Measurements from ENCODE around the gene CARD8. TPM values are rescaled to one million over a fixed set of nuclear protein-coding genes. Genes with fewer than 3 reads are reported as not detected.
"Not testable (repeated sequence)": the region's sequence is repeated elsewhere in the genome, so short reads cannot be mapped to it uniquely, and the experiment has no call there.

CARD8 gene
- total and polyA plus RNA-seq, 4 donors, result 7.6 to 116 (median 32.3) TPM

DNA sequence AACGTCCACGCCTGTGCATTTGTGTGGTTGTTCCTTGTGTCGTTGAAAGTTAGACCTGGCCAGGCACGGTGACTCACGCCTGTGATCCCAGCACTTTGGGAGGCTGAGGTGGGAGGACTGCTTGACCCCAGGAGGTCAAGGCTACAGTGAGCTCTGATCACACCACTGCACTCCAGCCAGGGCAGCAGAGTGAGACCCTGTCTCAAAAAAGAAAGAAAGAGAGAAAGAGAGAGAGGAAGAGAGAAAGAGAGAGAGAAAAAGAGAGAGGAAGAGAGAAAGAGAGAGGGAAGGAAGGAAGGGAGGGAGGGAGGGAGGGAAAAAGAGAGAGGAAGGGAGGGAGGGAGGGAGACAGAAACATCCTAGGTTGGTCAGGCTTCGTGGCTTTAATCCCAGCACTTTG lies 19.2 kb upstream of the CARD8 start:
- peak in 1 of 2 donors; percentile 14 for DNase-seq
- H3K4me1 ChIP-seq (ENCODE audit: control insufficient read depth in 1 of 2, insufficient read depth in 2 of 2, low read length in 2 of 2), result no peaks in the 10 kb centered on the region
- 78 to 84% methylated on average over 6 of the region's 6 CpGs for WGBS, 2 donors
- no peaks in the 10 kb centered on the region for H3K9me3 ChIP-seq (ENCODE audit: control insufficient read depth, low read length)
- H3K27me3 ChIP-seq (ENCODE audit: control insufficient read depth in 1 of 2, insufficient read depth in 2 of 2, low read length in 1 of 2), result no peaks in the 10 kb centered on the region
- H3K27ac ChIP-seq (ENCODE audit: low read depth in 1 of 2, low read length in 2 of 2), result no peak overlapping the region
- intact Hi-C loops (cut with DNase I), result no loop called here
- H3K4me3 ChIP-seq (ENCODE audit: low read length in 2 of 2), result no peak overlapping the region
- no peak for ATAC-seq (ENCODE audit: low FRiP score)
- H3K36me3 ChIP-seq (ENCODE audit: control insufficient read depth in 1 of 2, insufficient read depth in 2 of 2, low read length in 1 of 2), result no peaks in the 10 kb centered on the region

DNA sequence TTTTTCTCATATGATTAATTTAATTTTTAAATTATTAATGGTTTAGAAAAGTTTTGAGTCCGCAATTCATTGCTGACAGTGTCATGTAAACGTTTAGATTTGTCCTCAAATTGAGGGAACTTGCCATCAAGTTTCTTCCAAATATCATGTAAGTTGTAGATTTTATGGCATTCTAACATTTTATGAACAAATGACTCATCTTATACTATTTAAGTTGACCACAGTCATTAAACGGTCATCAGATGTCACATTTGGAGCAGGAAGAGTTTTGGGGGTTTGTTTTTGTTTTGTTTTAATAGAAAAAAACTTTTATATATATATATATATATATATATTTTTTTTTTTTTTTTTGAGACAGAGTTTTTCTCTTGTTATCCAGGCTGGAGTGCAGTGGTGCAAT lies 18.5 kb upstream of the CARD8 start:
- H3K9me3 ChIP-seq (ENCODE audit: control insufficient read depth, low read length), result no peaks in the 10 kb centered on the region
- no peak overlapping the region for H3K4me3 ChIP-seq (ENCODE audit: low read length in 2 of 2)
- no peak for ATAC-seq (ENCODE audit: low FRiP score)
- intact Hi-C loops (cut with DNase I), result no loop called here
- H3K4me1 ChIP-seq (ENCODE audit: control insufficient read depth in 1 of 2, insufficient read depth in 2 of 2, low read length in 2 of 2), result no peaks in the 10 kb centered on the region
- 80 to 84% methylated on average over 3 of the region's 3 CpGs for WGBS, 2 donors
- no peaks in the 10 kb centered on the region for H3K36me3 ChIP-seq (ENCODE audit: control insufficient read depth in 1 of 2, insufficient read depth in 2 of 2, low read length in 1 of 2)
- H3K27me3 ChIP-seq (ENCODE audit: control insufficient read depth in 1 of 2, insufficient read depth in 2 of 2, low read length in 1 of 2), result no peaks in the 10 kb centered on the region
- DNase-seq, result no peak
- H3K27ac ChIP-seq (ENCODE audit: low read depth in 1 of 2, low read length in 2 of 2), result no peak overlapping the region

DNA sequence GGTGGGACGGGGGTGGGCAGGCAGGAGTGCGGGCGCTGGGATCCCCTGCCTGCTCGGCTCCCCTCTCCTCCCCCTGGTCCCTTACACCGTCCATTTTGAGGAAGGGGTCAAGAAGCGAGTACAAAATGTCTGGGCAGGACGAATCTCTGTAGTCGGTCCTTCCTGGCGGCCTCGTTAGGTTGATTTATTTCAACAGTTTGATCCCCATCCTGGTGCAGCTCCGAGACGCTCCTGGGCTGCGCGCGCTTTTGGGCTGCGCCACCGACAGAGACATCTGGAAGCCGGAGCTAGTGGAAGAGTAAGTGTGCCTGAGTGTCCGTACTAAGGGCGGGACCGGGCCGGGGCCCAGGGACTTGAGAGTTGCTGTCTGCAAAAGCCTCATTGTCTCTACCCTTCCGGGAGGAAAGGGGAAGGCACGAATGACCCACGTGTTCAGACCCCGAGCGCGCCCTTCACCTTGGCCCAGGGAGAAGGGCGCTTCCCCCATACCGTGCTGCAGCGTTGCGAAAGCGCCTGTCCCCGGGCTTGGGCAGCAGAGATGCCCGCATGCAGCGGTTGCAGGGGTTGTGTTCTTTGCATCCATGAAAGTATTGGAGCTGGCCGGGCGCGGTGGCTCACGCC lies 15.9 kb upstream of the CARD8 start:
- intact Hi-C loops (cut with DNase I), result no loop called here
- H3K27me3 ChIP-seq (ENCODE audit: control insufficient read depth in 1 of 2, insufficient read depth in 2 of 2, low read length in 1 of 2), result no peaks in the 10 kb centered on the region
- H3K4me1 ChIP-seq (ENCODE audit: control insufficient read depth in 1 of 2, insufficient read depth in 2 of 2, low read length in 2 of 2), result no peaks in the 10 kb centered on the region
- no peak overlapping the region for H3K27ac ChIP-seq (ENCODE audit: low read depth in 1 of 2, low read length in 2 of 2)
- no peaks in the 10 kb centered on the region for H3K36me3 ChIP-seq (ENCODE audit: control insufficient read depth in 1 of 2, insufficient read depth in 2 of 2, low read length in 1 of 2)
- 3 to 5% methylated on average over 35 to 40 of the region's 40 CpGs for WGBS, 2 donors
- DNase-seq (peak; percentile 62 to 80), ATAC-seq (ENCODE audit: low FRiP score) (peak; percentile 76)
- no peaks in the 10 kb centered on the region for H3K9me3 ChIP-seq (ENCODE audit: control insufficient read depth, low read length)
- H3K4me3 ChIP-seq (ENCODE audit: low read length in 2 of 2), result peak overlapping the region in 1 of 2 donors; percentile 15

DNA sequence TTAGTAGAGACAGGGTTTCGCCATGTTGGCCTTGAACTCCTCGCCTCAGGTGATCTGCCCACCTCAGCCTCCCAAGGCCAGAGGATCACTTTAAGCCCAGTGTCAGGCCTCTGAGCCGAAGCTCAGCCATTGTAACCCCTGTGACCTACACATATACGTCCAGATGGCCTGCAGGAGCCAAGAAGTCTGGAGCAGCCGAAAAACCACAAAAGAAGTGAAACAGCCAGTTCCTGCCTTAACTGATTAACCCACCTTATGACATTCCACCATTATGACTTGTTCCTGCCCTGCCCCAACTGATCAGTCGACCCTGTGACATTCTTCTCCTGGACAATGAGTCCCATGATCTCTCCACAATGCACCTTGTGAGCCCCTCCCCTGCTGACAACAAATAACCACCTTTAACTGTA lies 13.9 kb upstream of the CARD8 start:
- H3K36me3 ChIP-seq (ENCODE audit: control insufficient read depth in 1 of 2, insufficient read depth in 2 of 2, low read length in 1 of 2); H3K27me3 ChIP-seq (ENCODE audit: control insufficient read depth in 1 of 2, insufficient read depth in 2 of 2, low read length in 1 of 2); H3K27ac ChIP-seq (ENCODE audit: low read depth in 1 of 2, low read length in 2 of 2); ATAC-seq (ENCODE audit: low FRiP score); H3K4me1 ChIP-seq (ENCODE audit: control insufficient read depth in 1 of 2, insufficient read depth in 2 of 2, low read length in 2 of 2); H3K4me3 ChIP-seq (ENCODE audit: low read length in 2 of 2); H3K9me3 ChIP-seq (ENCODE audit: control insufficient read depth, low read length); DNase-seq: not testable (repeated sequence)
- 90 to 91% methylated on average over 6 of the region's 6 CpGs for WGBS, 2 donors
- intact Hi-C loops (cut with DNase I), result loop anchor here (2.0 to 10.0 kb wide), 4 partner anchors 21 to 318 kb away; no protein-coding TSS in a partner anchor

DNA sequence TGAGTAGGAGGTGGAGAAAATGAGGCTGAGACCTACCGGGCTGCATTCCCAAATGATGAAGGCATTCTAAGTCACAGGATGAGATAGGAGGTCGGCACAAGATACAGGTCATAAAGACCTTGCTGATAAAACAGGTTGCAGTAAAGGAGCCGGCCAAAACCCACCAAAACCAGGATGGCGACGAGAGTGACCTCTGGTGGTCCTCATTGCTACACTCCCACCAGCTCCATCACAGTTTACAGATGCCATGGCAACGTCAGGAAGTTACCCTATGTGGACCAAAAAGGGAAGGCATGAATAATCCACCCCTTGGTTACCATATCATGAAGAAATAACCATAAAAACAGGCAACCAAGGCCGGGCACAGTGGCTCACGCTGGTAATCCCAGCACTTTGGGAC lies 9.6 kb upstream of the CARD8 start:
- H3K4me3 ChIP-seq (ENCODE audit: low read length in 2 of 2); H3K27me3 ChIP-seq (ENCODE audit: control insufficient read depth in 1 of 2, insufficient read depth in 2 of 2, low read length in 1 of 2); ATAC-seq (ENCODE audit: low FRiP score); H3K4me1 ChIP-seq (ENCODE audit: control insufficient read depth in 1 of 2, insufficient read depth in 2 of 2, low read length in 2 of 2); H3K9me3 ChIP-seq (ENCODE audit: control insufficient read depth, low read length); H3K36me3 ChIP-seq (ENCODE audit: control insufficient read depth in 1 of 2, insufficient read depth in 2 of 2, low read length in 1 of 2); DNase-seq; H3K27ac ChIP-seq (ENCODE audit: low read depth in 1 of 2, low read length in 2 of 2): not testable (repeated sequence)
- intact Hi-C loops (cut with DNase I), result loop anchor here (5.0 to 10.0 kb wide), 3 partner anchors 69 to 322 kb away; no protein-coding TSS in a partner anchor
- WGBS, 2 donors, result 26 to 46% methylated on average over 8 of the region's 8 CpGs

DNA sequence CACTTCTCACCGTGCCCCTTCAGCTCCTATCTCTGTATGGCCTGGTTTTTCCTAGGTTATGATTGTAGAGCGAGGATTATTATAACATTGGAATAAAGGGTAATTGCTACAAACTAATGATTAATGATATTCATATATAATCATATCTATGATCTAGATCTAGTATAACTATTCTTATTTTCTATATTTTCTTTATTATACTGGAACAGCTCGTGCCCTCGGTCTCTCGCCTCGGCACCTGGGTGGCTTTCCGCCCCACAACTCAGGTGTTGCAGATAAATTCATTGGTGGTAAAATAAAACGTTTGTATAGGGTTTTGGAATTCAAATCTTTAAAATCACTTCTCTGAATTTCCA lies 4.6 kb upstream of the CARD8 start:
- H3K4me3 ChIP-seq (ENCODE audit: low read length in 2 of 2); H3K36me3 ChIP-seq (ENCODE audit: control insufficient read depth in 1 of 2, insufficient read depth in 2 of 2, low read length in 1 of 2); H3K27me3 ChIP-seq (ENCODE audit: control insufficient read depth in 1 of 2, insufficient read depth in 2 of 2, low read length in 1 of 2); H3K4me1 ChIP-seq (ENCODE audit: control insufficient read depth in 1 of 2, insufficient read depth in 2 of 2, low read length in 2 of 2); ATAC-seq (ENCODE audit: low FRiP score); DNase-seq; H3K27ac ChIP-seq (ENCODE audit: low read depth in 1 of 2, low read length in 2 of 2); H3K9me3 ChIP-seq (ENCODE audit: control insufficient read depth, low read length): not testable (repeated sequence)
- WGBS, 2 donors, result 46 to 51% methylated on average over 8 of the region's 8 CpGs
- intact Hi-C loops (cut with DNase I), result loop anchor here (10.0 kb wide), 2 partner anchors 74 to 324 kb away; no protein-coding TSS in a partner anchor

DNA sequence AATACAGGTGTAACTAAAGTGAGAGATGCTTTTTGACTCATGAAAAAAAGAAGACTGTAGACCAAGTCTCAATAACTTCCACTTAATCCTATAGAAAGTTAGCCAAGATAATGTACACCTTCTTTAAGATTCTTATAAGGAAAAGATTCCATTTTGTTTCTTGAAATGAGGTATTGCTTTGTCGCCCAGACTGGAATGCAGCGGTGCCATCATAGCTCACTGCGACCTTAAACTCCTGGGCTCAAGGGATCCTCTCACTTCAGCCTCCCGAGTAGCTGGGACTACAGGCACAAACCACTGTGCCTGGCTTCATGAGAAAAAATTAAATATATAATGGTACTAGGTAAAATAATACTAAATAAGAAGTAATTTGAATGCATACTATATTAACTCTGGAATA lies 3.3 kb upstream of the CARD8 start:
- WGBS, 2 donors, result 68 to 75% methylated on average over 4 of the region's 4 CpGs
- H3K27me3 ChIP-seq (ENCODE audit: control insufficient read depth in 1 of 2, insufficient read depth in 2 of 2, low read length in 1 of 2); H3K27ac ChIP-seq (ENCODE audit: low read depth in 1 of 2, low read length in 2 of 2); H3K4me1 ChIP-seq (ENCODE audit: control insufficient read depth in 1 of 2, insufficient read depth in 2 of 2, low read length in 2 of 2); H3K9me3 ChIP-seq (ENCODE audit: control insufficient read depth, low read length); H3K36me3 ChIP-seq (ENCODE audit: control insufficient read depth in 1 of 2, insufficient read depth in 2 of 2, low read length in 1 of 2); H3K4me3 ChIP-seq (ENCODE audit: low read length in 2 of 2); ATAC-seq (ENCODE audit: low FRiP score); DNase-seq: not testable (repeated sequence)
- intact Hi-C loops (cut with DNase I), result loop anchor here in 1 of 2 donors (10.0 kb wide), 1 partner anchor 54 kb away; no protein-coding TSS in a partner anchor

DNA sequence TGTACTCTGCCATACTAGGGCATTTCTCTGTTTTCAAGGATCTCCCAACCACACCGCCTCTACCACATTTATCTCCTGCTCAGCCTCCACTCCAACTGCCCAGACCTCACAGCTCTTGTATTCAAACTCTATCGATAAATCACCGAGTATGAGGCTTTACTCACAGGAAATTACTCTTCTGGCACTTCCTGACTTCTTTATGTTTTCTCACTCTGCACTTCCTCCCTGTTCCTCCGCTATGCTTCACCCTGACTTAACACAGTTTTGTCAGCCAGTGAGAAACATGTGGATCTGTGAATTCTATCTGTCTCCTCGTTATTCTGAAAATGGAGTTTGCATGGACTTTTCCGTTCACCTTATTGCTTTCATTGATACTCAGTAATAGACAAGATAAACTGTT lies 2.6 kb upstream of the CARD8 start:
- WGBS, 2 donors, result 71 to 81% methylated on average over 6 of the region's 6 CpGs
- intact Hi-C loops (cut with DNase I), result loop anchor here in 1 of 2 donors (10.0 kb wide), 1 partner anchor 54 kb away; no protein-coding TSS in a partner anchor
- no peak for ATAC-seq (ENCODE audit: low FRiP score)
- H3K9me3 ChIP-seq (ENCODE audit: control insufficient read depth, low read length), result no peaks in the 10 kb centered on the region
- no peak overlapping the region for H3K4me3 ChIP-seq (ENCODE audit: low read length in 2 of 2)
- H3K36me3 ChIP-seq (ENCODE audit: control insufficient read depth in 1 of 2, insufficient read depth in 2 of 2, low read length in 1 of 2), result no peaks in the 10 kb centered on the region
- no peak for DNase-seq
- H3K27ac ChIP-seq (ENCODE audit: low read depth in 1 of 2, low read length in 2 of 2), result no peak overlapping the region
- H3K4me1 ChIP-seq (ENCODE audit: control insufficient read depth in 1 of 2, insufficient read depth in 2 of 2, low read length in 2 of 2), result no peaks in the 10 kb centered on the region
- H3K27me3 ChIP-seq (ENCODE audit: control insufficient read depth in 1 of 2, insufficient read depth in 2 of 2, low read length in 1 of 2), result no peaks in the 10 kb centered on the region

DNA sequence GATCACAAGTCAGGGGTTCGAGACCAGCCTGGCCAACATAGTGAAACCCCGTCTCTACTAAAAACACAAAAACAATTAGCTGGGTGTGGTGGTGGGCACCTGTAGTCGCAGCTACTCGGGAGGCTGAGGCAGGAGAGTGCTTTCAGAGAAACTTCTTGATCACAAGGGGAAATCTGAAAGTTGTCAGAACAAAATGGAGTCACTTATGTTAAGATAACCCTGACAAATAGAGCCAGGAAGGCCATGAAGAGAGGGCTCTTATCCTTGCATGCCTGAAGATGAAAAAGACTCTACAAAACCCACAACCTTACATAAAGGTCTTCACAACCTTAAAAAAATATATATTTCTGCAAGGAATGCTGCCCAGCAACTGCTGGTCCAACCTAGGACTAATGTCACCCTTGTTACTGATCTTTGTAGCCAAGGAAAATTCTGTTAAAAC lies 1.2 kb downstream of the CARD8 start:
- H3K27ac ChIP-seq (ENCODE audit: low read depth in 1 of 2, low read length in 2 of 2), result no peak overlapping the region

More for the DNA sequence above, 1.2 kb downstream of the CARD8 start:
- no peaks in the 10 kb centered on the region for H3K27me3 ChIP-seq (ENCODE audit: control insufficient read depth in 1 of 2, insufficient read depth in 2 of 2, low read length in 1 of 2)
- no peak overlapping the region for H3K4me3 ChIP-seq (ENCODE audit: low read length in 2 of 2)
- WGBS, 2 donors, result 94 to 98% methylated on average over 4 of the region's 4 CpGs
- intact Hi-C loops (cut with DNase I), result loop anchor here in 1 of 2 donors (10.0 kb wide), 1 partner anchor 50 kb away; no protein-coding TSS in a partner anchor
- DNase-seq, result no peak
- H3K4me1 ChIP-seq (ENCODE audit: control insufficient read depth in 1 of 2, insufficient read depth in 2 of 2, low read length in 2 of 2), result no peaks in the 10 kb centered on the region
- no peaks in the 10 kb centered on the region for H3K36me3 ChIP-seq (ENCODE audit: control insufficient read depth in 1 of 2, insufficient read depth in 2 of 2, low read length in 1 of 2)
- no peak for ATAC-seq (ENCODE audit: low FRiP score)
- no peaks in the 10 kb centered on the region for H3K9me3 ChIP-seq (ENCODE audit: control insufficient read depth, low read length)
